ENCODE results near the gene BAIAP2L1. TPM values are rescaled to one million over a fixed set of nuclear protein-coding genes. Genes with fewer than 3 reads are reported as not detected.

BAIAP2L1 gene
- total and polyA plus RNA-seq, 2 of the 8 experiments (the other 6 are each of a cell fraction or from before 2014, with no cell fraction given), result 19.2 to 42.9 TPM

DNA sequence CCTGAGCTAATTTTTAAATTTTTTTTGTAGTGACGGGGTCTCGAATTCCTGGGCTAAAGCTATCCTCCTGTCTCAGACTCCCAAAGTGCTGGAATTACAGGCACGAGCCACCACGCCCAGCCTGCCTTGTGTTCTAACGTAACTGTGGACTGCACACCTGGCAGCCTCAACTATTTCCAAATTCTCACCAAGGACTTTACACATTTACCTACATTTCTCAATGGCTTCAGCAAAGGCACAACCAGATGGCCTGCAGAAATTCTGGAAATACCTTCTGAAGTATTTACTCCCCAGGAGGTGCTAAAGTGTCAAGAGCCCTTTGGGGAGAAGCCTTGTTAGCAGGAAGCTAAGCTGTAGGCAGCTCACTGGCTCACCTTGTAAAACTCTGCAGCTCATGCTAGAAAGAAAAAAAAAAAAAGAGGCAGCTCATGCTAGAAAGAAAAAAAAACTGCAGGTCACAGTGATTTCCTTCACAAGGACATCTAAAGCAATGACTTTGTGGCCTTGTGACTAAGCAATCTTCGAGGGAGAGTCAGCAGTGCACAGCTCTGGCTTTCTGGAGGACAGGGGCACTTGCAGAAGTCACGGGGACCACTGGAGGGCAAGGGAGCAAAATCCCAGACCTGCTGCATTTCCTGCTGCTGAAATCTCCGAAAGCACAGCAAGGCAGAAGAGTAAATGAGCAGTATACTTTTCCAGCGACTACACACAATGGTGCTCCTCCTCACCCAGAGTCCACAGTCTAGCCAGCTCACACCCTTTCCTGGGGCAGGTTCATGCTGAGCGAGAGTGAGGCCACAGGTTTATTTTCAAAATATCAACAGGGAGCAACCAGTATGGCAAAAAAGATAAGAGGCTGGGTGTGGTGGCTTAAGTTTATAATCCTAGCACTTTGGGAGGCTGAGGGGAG lies 40.4 kb downstream of the BAIAP2L1 start:
- no peak overlapping the region; a peak in 1 of 7 replicates for H3K9ac ChIP-seq (replicated peaks in 1 of 4; ENCODE audit: extremely low read depth in 1 of 4, low read depth in 3 of 4, low read length in 3 of 4)
- 0 out of 4 replicates have a peak overlapping the region, but pooled peaks of 1 of the 2 experiments have one; percentile 22 for H3K4me2 ChIP-seq (ENCODE audit: insufficient read depth in 1 of 2, low read depth in 2 of 2, low read length in 2 of 2)
- H3K14ac ChIP-seq (ENCODE audit: insufficient read length), result no peak overlapping the region
- FAIRE-seq (no peak), DNase-seq (ENCODE audit: low read depth in 1 of 2, low spot score in 2 of 2) (peak in 1 of 2 experiments; percentile 31)
- H2BK12ac ChIP-seq (ENCODE audit: low read depth, low read length), result peak overlapping the region; percentile 78; the same call in 1 of the 2 replicates
- no peak overlapping the region for H3K4me3 ChIP-seq (ENCODE audit: extremely low read depth in 1 of 4, insufficient read depth in 2 of 4, low read depth in 3 of 4, low read length in 4 of 4)
- WGBS, 2 experiments (ENCODE audit: extremely low coverage in 1 of 2, insufficient coverage in 1 of 2, insufficient read length in 1 of 2, insufficient replicate concordance in 2 of 2, low coverage in 1 of 2, low lambda C conversion rate in 2 of 2, missing lambda C conversion rate in 1 of 2), result 68% methylated on average over 10 of the region's 10 CpGs; no CpG with 5 or more reads in 1 of the 2 experiments
- H2BK5ac ChIP-seq (ENCODE audit: low read depth, low read length), result no peak overlapping the region; the same call in 1 of the 2 replicates
- no peak overlapping the region for H2AFZ ChIP-seq (ENCODE audit: low read length)
- ChIA-PET CTCF (ENCODE audit: partially characterized antibody) (interaction anchor here (0.7 to 1.4 kb wide), 9 partner anchors 13 to 375 kb away, joined by 3 to 6 read pairs (median 3); partner anchors contain the start of gene BAIAP2L1), POLR2A (ENCODE audit: partially characterized antibody) (interaction anchor here (0.6 to 1.2 kb wide), 3 partner anchors 41 to 64 kb away, joined by 3 read pairs; partner anchors contain the start of gene BAIAP2L1)
- no peaks in the 10 kb centered on the region; a peak in 1 of 7 replicates for H3K27me3 ChIP-seq (replicated peaks in 1 of 4; ENCODE audit: control insufficient read depth in 3 of 4, extremely low read depth in 1 of 4, insufficient read depth in 3 of 4, low read length in 3 of 4)
- no peak overlapping the region for H3K23ac ChIP-seq (ENCODE audit: insufficient read length)
- H3K79me2 ChIP-seq (ENCODE audit: control insufficient read depth in 1 of 2, insufficient read depth in 2 of 2, low read length in 2 of 2), result 0 out of 4 replicates have a peak, but pooled peaks cover 0 to 7% of the 10 kb centered on the region in 2 experiments
- H2AK5ac ChIP-seq (ENCODE audit: low read depth, low read length), result no peak overlapping the region
- H2BK20ac ChIP-seq (ENCODE audit: low read length), result 0 out of 2 replicates have a peak overlapping the region, but pooled peaks have one; percentile 19
- peaks cover 8 to 20% (median 10%) of the 10 kb centered on the region in 4 experiments; a peak in 6 of 7 replicates for H3K4me1 ChIP-seq (replicated peaks in 1 of 4; ENCODE audit: control insufficient read depth in 3 of 4, insufficient read depth in 4 of 4, low read length in 3 of 4)
- no peak overlapping the region for H2BK15ac ChIP-seq (ENCODE audit: low read length)
- H3K56ac ChIP-seq (replicated peaks; ENCODE audit: insufficient read length, low read depth, low read length), result no peak overlapping the region
- H3K79me1 ChIP-seq (ENCODE audit: low read depth, low read length), result no peaks in the 10 kb centered on the region
- no peak overlapping the region for H4K91ac ChIP-seq (replicated peaks; ENCODE audit: insufficient read length, low read length)
- H4K5ac ChIP-seq (ENCODE audit: insufficient read length, low read depth, low read length), result no peak overlapping the region
- H3K36me3 ChIP-seq (ENCODE audit: control insufficient read depth in 2 of 4, insufficient read depth in 4 of 4, low read length in 3 of 4), result peaks cover 0 to 6% (median 0%) of the 10 kb centered on the region in 4 experiments; a peak in 3 of 8 replicates
- H3K27ac ChIP-seq (ENCODE audit: low read depth, low read length), result no peak overlapping the region
- H3K9me3 ChIP-seq (ENCODE audit: insufficient read depth in 2 of 2, low read depth in 1 of 2, low read length in 1 of 2), result no peaks in the 10 kb centered on the region
- H4K20me1 ChIP-seq (replicated peaks in 1 of 2; ENCODE audit: control insufficient read depth in 1 of 2, insufficient read depth in 2 of 2, low read length in 2 of 2), result peaks cover 8 to 10% of the 10 kb centered on the region in 2 experiments
- H3K23me2 ChIP-seq (ENCODE audit: low read depth, low read length), result peaks cover 2% of the 10 kb centered on the region; the same call in 1 of the 2 replicates
- H2BK120ac ChIP-seq (replicated peaks; ENCODE audit: low read depth, low read length), result no peak overlapping the region
- H3K18ac ChIP-seq (ENCODE audit: extremely low read depth, low read length), result no peak overlapping the region; the same call in 1 of the 2 replicates
- H3K4ac ChIP-seq (replicated peaks; ENCODE audit: insufficient read length, low read depth, low read length), result no peak overlapping the region
- H4K8ac ChIP-seq (ENCODE audit: extremely low read depth, insufficient read depth, low read length), result no peak overlapping the region
- TF ChIP-seq RNF2 (IDR thresholded peaks at IDR 0.05; ENCODE audit: borderline replicate concordance, low read depth, low read length, missing control alignments, poor library complexity, severe bottlenecking) (no peak), RXRA (IDR thresholded peaks at IDR 0.05; ENCODE audit: insufficient read depth, low read depth, low read length) (no peak), EZH2 (IDR thresholded peaks at IDR 0.05; ENCODE audit: low read depth, low read length, severe bottlenecking) (no peak), SP4 (IDR thresholded peaks at IDR 0.05; ENCODE audit: low read length) (no peak), ASH2L (IDR thresholded peaks at IDR 0.05; ENCODE audit: low read length) (no peak), TAF7 (optimal IDR thresholded peaks at IDR 0.05; ENCODE audit: borderline replicate concordance, low read depth, low read length) (no peak), SAP30 (IDR thresholded peaks at IDR 0.05; ENCODE audit: insufficient read depth, insufficient replicate concordance, low read length) (no peak), SIRT6 (IDR thresholded peaks at IDR 0.05; ENCODE audit: low read length) (no peak)
- TF ChIP-seq, protein P1, sequence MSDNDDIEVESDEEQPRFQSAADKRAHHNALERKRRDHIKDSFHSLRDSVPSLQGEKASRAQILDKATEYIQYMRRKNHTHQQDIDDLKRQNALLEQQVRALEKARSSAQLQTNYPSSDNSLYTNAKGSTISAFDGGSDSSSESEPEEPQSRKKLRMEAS (IDR thresholded peaks at IDR 0.05), result no peak
